ENCODE measurements around the gene FTSJ1. TPM values are rescaled to one million over a fixed set of nuclear protein-coding genes. Genes with fewer than 3 reads are reported as not detected.

Gene FTSJ1
- total RNA-seq, 1 donor from 2014 or later, result 15.7 TPM

- ATAC-seq (no peak), DNase-seq (ENCODE audit: missing footprints) (no peak)
- intact Hi-C loops (cut with DNase I), result no loop called here
These were observed 7.0 kb upstream of the FTSJ1 start for GRCh38 chrX:48468693-48469691.

GRCh38 chrX:48470110-48470832 lies 5.7 kb upstream of the FTSJ1 start, which contains the start of gene SLC38A5:
TSS of gene SLC38A5 (minus strand) at chrX:48470260. CDS start at chrX:48467924, 2,336 bp downstream.
- ATAC-seq (no peak), DNase-seq (ENCODE audit: missing footprints) (no peak)
- intact Hi-C loops (cut with DNase I), result no loop called here

- ATAC-seq (no peak), DNase-seq (ENCODE audit: missing footprints) (no peak)
- intact Hi-C loops (cut with DNase I), result no loop called here
These were observed 5.2 kb upstream of the FTSJ1 start for GRCh38 chrX:48470833-48471118.

- DNase-seq (ENCODE audit: missing footprints) (no peak), ATAC-seq (no peak)
- intact Hi-C loops (cut with DNase I), result no loop called here
These were observed 4.5 kb upstream of the FTSJ1 start for GRCh38 chrX:48471504-48471903.

- intact Hi-C loops (cut with DNase I), result no loop called here
- ATAC-seq (no peak), DNase-seq (ENCODE audit: missing footprints) (no peak)
These were observed 3.8 kb upstream of the FTSJ1 start for GRCh38 chrX:48472225-48472624.

- intact Hi-C loops (cut with DNase I), result no loop called here
- ATAC-seq (no peak), DNase-seq (ENCODE audit: missing footprints) (no peak)
These were observed 2.9 kb upstream of the FTSJ1 start for GRCh38 chrX:48472851-48473703.

- DNase-seq (ENCODE audit: missing footprints) (no peak), ATAC-seq (no peak)
- intact Hi-C loops (cut with DNase I), result no loop called here
These were observed 2.4 kb upstream of the FTSJ1 start for GRCh38 chrX:48473704-48473990.

- intact Hi-C loops (cut with DNase I), result no loop called here
- no peak for ATAC-seq
- DNase-seq (ENCODE audit: missing footprints), result no peak
These were observed 1.9 kb upstream of the FTSJ1 start for GRCh38 chrX:48474127-48474526.

GRCh38 chrX:48474581-48474980 lies 1.4 kb upstream of the FTSJ1 start:
- ATAC-seq (no peak), DNase-seq (ENCODE audit: missing footprints) (no peak)
- intact Hi-C loops (cut with DNase I), result no loop called here

- ATAC-seq (no peak), DNase-seq (ENCODE audit: missing footprints) (no peak)
- intact Hi-C loops (cut with DNase I), result no loop called here
These were observed 703 bp upstream of the FTSJ1 start for GRCh38 chrX:48475296-48475695.

GRCh38 chrX:48476919-48477318 lies 920 bp downstream of the FTSJ1 start:
- no peak for ATAC-seq
- no peak for DNase-seq (ENCODE audit: missing footprints)
- intact Hi-C loops (cut with DNase I), result no loop called here

GRCh38 chrX:48477960-48478755 lies 2.2 kb downstream of the FTSJ1 start:
- DNase-seq (ENCODE audit: missing footprints), result no peak
- intact Hi-C loops (cut with DNase I), result no loop called here
- ATAC-seq, result no peak

- no peak for DNase-seq (ENCODE audit: missing footprints)
- ATAC-seq, result no peak
- intact Hi-C loops (cut with DNase I), result no loop called here
These were observed 2.8 kb downstream of the FTSJ1 start for GRCh38 chrX:48478806-48479205.

GRCh38 chrX:48480142-48480541 lies 4.1 kb downstream of the FTSJ1 start:
- no peak for ATAC-seq
- no peak for DNase-seq (ENCODE audit: missing footprints)
- intact Hi-C loops (cut with DNase I), result no loop called here

- intact Hi-C loops (cut with DNase I), result no loop called here
- ATAC-seq (no peak), DNase-seq (ENCODE audit: missing footprints) (no peak)
These were observed 4.6 kb downstream of the FTSJ1 start for GRCh38 chrX:48480583-48480982.

- ATAC-seq, result no peak
- intact Hi-C loops (cut with DNase I), result no loop called here
- DNase-seq (ENCODE audit: missing footprints), result no peak
These were observed 6.5 kb downstream of the FTSJ1 start for GRCh38 chrX:48482526-48482925.

GRCh38 chrX:48487362-48487798 lies 11.4 kb downstream of the FTSJ1 start:
- intact Hi-C loops (cut with DNase I), result no loop called here
- ATAC-seq, result no peak
- DNase-seq (ENCODE audit: missing footprints), result no peak

GRCh38 chrX:48488034-48488433 lies 12.0 kb downstream of the FTSJ1 start:
- intact Hi-C loops (cut with DNase I), result no loop called here
- ATAC-seq, result no peak

GRCh38 chrX:48489296-48489695 lies 13.3 kb downstream of the FTSJ1 start:
- ATAC-seq (no peak), DNase-seq (ENCODE audit: missing footprints) (no peak)
- intact Hi-C loops (cut with DNase I), result no loop called here

More at GRCh38 chrX:48488034-48488433, 12.0 kb downstream of the FTSJ1 start:
- DNase-seq (ENCODE audit: missing footprints), result no peak

Measured in Right ventricle myocardium inferior (tissue), 1 donor.